Smooth muscle cell (in vitro differentiated cells): ENCODE results near the gene DNAH6. TPM values are rescaled to one million over a fixed set of nuclear protein-coding genes. Genes with fewer than 3 reads are reported as not detected.

Experiments used
- DNase-seq: peaks from one replicate; lab custom pipeline; 2025; ENCODE audit not compliant: unreplicated experiment; lab: John Stamatoyannopoulos, UW
- H2AFZ ChIP-seq: fragments of 200-600 bp; sonication (generic); 2 replicates; pipeline ENCODE4 v1.6.0; 2016; ENCODE audit warnings: antibody characterized with exemption, low read depth, mild to moderate bottlenecking
- H3F3A ChIP-seq: fragments of 200-600 bp; sonication (generic); 2 replicates; pipeline ENCODE4 v1.6.0; 2017; ENCODE audit warnings: antibody characterized with exemption, low read depth
- H3K27ac ChIP-seq: fragments of 200-600 bp; sonication (generic); 2 replicates; pipeline ENCODE4 v1.5.1; 2016; ENCODE audit warnings: low read depth, mild to moderate bottlenecking
- H3K27me3 ChIP-seq: fragments of 200-600 bp; sonication (generic); 2 replicates; pipeline ENCODE4 v1.6.1; 2016; ENCODE audit warnings: low read depth, mild to moderate bottlenecking
- H3K36me3 ChIP-seq: fragments of 200-600 bp; sonication (generic); 2 replicates; pipeline ENCODE4 v1.5.1; 2016; ENCODE audit warnings: low read depth
- H3K4me1 ChIP-seq: fragments of 200-600 bp; sonication (generic); 2 replicates; pipeline ENCODE4 v1.5.1; 2016; ENCODE audit warnings: low read depth
- H3K4me2 ChIP-seq: fragments of 200-600 bp; sonication (generic); 2 replicates; pipeline ENCODE4 v1.6.0; 2016; ENCODE audit warnings: mild to moderate bottlenecking
- H3K4me3 ChIP-seq: fragments of 200-600 bp; sonication (generic); 2 replicates; pipeline ENCODE4 v1.5.1; 2016; ENCODE audit warnings: mild to moderate bottlenecking
- H3K79me2 ChIP-seq: fragments of 200-600 bp; sonication (generic); 2 replicates; pipeline ENCODE4 v1.6.0; 2016; ENCODE audit warnings: low read depth, mild to moderate bottlenecking
- H3K9ac ChIP-seq: fragments of 200-600 bp; sonication (generic); 2 replicates; pipeline ENCODE4 v1.6.0; 2016; ENCODE audit warnings: low read depth
- H3K9me3 ChIP-seq: fragments of 200-600 bp; sonication (generic); replicated peaks from 2 replicates; pipeline ENCODE4 v1.5.1; 2016; ENCODE audit warnings: low read depth
- H4K20me1 ChIP-seq: fragments of 200-600 bp; sonication (generic); 2 replicates; pipeline ENCODE4 v1.6.0; 2016; ENCODE audit warnings: low read depth
- CTCF ChIP-seq: fragments of 200-600 bp; sonication (generic); IDR thresholded peaks from 2 replicates; pipeline ENCODE4 v1.5.1; 2017; ENCODE audit warnings: borderline replicate concordance, mild to moderate bottlenecking, antibody characterized with exemption; ENCODE audit not compliant: insufficient read depth, poor library complexity, severe bottlenecking
- WGBS: methylation state at CpG from one replicate; pipeline ENCODE4 v1.1.7; 2016; ENCODE audit warnings: low lambda C conversion rate; 5-methylcytosine and 5-hydroxymethylcytosine counted together
- polyA plus RNA-seq: library from polyadenylated mRNA; unstranded; fragments of >200 nt; fragmentation: Nextera tagmentation; extraction: Ambion mirVana; gene quantifications from 2 replicates; pipeline ENCODE4 v1.2.1, GENCODE V29; 2016
- total RNA-seq: library from RNA; depleted of rRNA; stranded (reverse); fragments of >200 nt; gene quantifications from 2 replicates; pipeline ENCODE4 v1.2.3, GENCODE V29; 2014

DNAH6 gene
- total and polyA plus RNA-seq, 2 experiments from 2014 or later = 0.27 to 0.96 TPM

- H3K9me3 ChIP-seq = no peaks in the 10 kb centered on the region
- WGBS = 91% methylated on average over 5 of the region's 5 CpGs
- H3K9ac ChIP-seq = no peak overlapping the region
- H3K79me2 ChIP-seq = no peaks in the 10 kb centered on the region
- no peak overlapping the region for H3K4me3 ChIP-seq
- TF ChIP-seq CTCF = no peak
- no peaks in the 10 kb centered on the region for H4K20me1 ChIP-seq
- H3F3A ChIP-seq = no peaks in the 10 kb centered on the region
- H3K36me3 ChIP-seq = no peaks in the 10 kb centered on the region
- H3K4me1 ChIP-seq = no peaks in the 10 kb centered on the region
- H3K27ac ChIP-seq = no peak overlapping the region
- H3K4me2 ChIP-seq = no peak overlapping the region
- H3K27me3 ChIP-seq = no peaks in the 10 kb centered on the region
- no peak for DNase-seq
- no peak overlapping the region for H2AFZ ChIP-seq
Measured at GRCh38 chr2:84639751-84640150, 123.5 kb downstream of the DNAH6 start.

GRCh38 chr2:84640411-84640810 lies 124.1 kb downstream of the DNAH6 start:
- H3K9ac ChIP-seq = no peak overlapping the region
- TF ChIP-seq CTCF = no peak

GRCh38 chr2:84641021-84641420 lies 124.7 kb downstream of the DNAH6 start:
- Histone ChIP-seq H3K27ac (no peak overlapping the region), H3K4me2 (no peak overlapping the region), H4K20me1 (no peaks in the 10 kb centered on the region), H3F3A (no peaks in the 10 kb centered on the region), H3K4me1 (no peaks in the 10 kb centered on the region), H3K79me2 (no peaks in the 10 kb centered on the region), H3K36me3 (no peaks in the 10 kb centered on the region), H2AFZ (no peak overlapping the region), H3K27me3 (no peaks in the 10 kb centered on the region), H3K9me3 (no peaks in the 10 kb centered on the region), H3K9ac (no peak overlapping the region), H3K4me3 (no peak overlapping the region)
- WGBS = 82% methylated on average over 1 of the region's 1 CpG
- no peak for DNase-seq
- no peak for TF ChIP-seq CTCF

More at GRCh38 chr2:84640411-84640810, 124.1 kb downstream of the DNAH6 start:
- H3K9me3 ChIP-seq = no peaks in the 10 kb centered on the region
- 88% methylated on average over 2 of the region's 2 CpGs for WGBS
- H2AFZ ChIP-seq = no peak overlapping the region
- no peak overlapping the region for H3K4me2 ChIP-seq
- DNase-seq = no peak
- no peaks in the 10 kb centered on the region for H3F3A ChIP-seq
- no peaks in the 10 kb centered on the region for H3K27me3 ChIP-seq
- H3K4me1 ChIP-seq = no peaks in the 10 kb centered on the region
- no peak overlapping the region for H3K27ac ChIP-seq
- no peaks in the 10 kb centered on the region for H3K36me3 ChIP-seq
- H3K79me2 ChIP-seq = no peaks in the 10 kb centered on the region
- H4K20me1 ChIP-seq = no peaks in the 10 kb centered on the region
- H3K4me3 ChIP-seq = no peak overlapping the region

GRCh38 chr2:84643991-84644390 lies 127.7 kb downstream of the DNAH6 start:
- no peak overlapping the region for H2AFZ ChIP-seq
- 67% methylated on average over 3 of the region's 3 CpGs for WGBS

More at GRCh38 chr2:84643991-84644390, 127.7 kb downstream of the DNAH6 start:
- no peak for TF ChIP-seq CTCF
- no peak overlapping the region for H3K27ac ChIP-seq
- no peak overlapping the region for H3K4me2 ChIP-seq
- no peak overlapping the region for H3K4me3 ChIP-seq
- no peak overlapping the region for H3K9ac ChIP-seq
- H3K36me3 ChIP-seq = no peaks in the 10 kb centered on the region
- H3K79me2 ChIP-seq = no peaks in the 10 kb centered on the region
- DNase-seq = no peak
- no peaks in the 10 kb centered on the region for H3F3A ChIP-seq
- H3K27me3 ChIP-seq = no peaks in the 10 kb centered on the region
- no peaks in the 10 kb centered on the region for H3K4me1 ChIP-seq
- no peaks in the 10 kb centered on the region for H4K20me1 ChIP-seq
- no peaks in the 10 kb centered on the region for H3K9me3 ChIP-seq
